Peyer's patch (tissue), 4 donors: ENCODE results near the gene MRPS9.

Source experiments
- POLR2A ChIP-seq, 2 donors: fragments of 450-650 bp; IDR thresholded peaks; one replicate each; pipeline ENCODE4 v1.5.1; 2017; ENCODE audit warnings: antibody characterized with exemption in 2 of 2, mild to moderate bottlenecking in 2 of 2, moderate library complexity in 2 of 2
- TF ChIP-seq, protein P1 (sequence below), 6 experiments: fragments of 450-650 bp in 4 of 6; fragments of 200-600 bp in 2 of 6; sonication (generic) in 1 of 6; IDR thresholded peaks; one replicate each; pipeline ENCODE4 v1.5.1; 2017 to 2019; ENCODE audit warnings: antibody characterized with exemption in 6 of 6, mild to moderate bottlenecking in 3 of 6, moderate library complexity in 1 of 6

DNA sequence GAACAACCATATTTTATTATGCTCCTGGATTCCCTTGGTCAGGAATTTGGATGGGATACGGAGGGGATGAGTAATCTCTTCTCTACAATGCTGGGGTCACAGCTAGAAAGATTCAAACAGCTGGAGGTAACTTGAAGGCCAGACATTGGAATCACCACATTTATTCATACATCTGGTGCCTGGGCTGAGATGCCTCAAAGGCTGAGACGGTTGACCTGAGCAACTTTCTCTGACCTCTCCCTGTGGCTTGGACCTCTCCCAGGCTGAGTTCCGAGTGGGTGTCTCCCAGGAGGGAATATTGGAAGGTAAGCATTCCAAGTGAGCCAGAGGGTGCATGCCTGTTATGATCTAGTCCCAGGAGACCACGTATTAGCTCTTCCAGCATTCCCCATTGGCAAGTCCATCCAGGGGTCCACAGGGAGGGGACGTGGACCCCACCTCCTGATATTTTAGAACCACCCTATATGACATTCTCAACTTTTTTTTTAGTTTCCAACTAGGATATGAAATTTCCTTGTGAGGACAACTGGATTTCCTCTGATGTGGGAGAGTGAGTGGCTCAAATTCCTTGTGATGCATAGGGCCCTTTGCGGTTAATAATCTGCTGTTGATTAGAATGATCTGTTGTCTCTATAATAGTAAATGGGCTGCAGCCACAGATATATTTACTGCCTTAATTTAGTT is 101.8 kb downstream of the MRPS9 start:
- TF ChIP-seq, protein P1, sequence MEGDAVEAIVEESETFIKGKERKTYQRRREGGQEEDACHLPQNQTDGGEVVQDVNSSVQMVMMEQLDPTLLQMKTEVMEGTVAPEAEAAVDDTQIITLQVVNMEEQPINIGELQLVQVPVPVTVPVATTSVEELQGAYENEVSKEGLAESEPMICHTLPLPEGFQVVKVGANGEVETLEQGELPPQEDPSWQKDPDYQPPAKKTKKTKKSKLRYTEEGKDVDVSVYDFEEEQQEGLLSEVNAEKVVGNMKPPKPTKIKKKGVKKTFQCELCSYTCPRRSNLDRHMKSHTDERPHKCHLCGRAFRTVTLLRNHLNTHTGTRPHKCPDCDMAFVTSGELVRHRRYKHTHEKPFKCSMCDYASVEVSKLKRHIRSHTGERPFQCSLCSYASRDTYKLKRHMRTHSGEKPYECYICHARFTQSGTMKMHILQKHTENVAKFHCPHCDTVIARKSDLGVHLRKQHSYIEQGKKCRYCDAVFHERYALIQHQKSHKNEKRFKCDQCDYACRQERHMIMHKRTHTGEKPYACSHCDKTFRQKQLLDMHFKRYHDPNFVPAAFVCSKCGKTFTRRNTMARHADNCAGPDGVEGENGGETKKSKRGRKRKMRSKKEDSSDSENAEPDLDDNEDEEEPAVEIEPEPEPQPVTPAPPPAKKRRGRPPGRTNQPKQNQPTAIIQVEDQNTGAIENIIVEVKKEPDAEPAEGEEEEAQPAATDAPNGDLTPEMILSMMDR (IDR thresholded peaks at IDR 0.05), result no peak
- no peak for TF ChIP-seq POLR2A (IDR thresholded peaks at IDR 0.05)
